Measurements from ENCODE around the gene OR2AT4.
"Not testable (repeated sequence)": the region's sequence is repeated elsewhere in the genome, so short reads cannot be mapped to it uniquely, and the experiment has no call there.

DNA sequence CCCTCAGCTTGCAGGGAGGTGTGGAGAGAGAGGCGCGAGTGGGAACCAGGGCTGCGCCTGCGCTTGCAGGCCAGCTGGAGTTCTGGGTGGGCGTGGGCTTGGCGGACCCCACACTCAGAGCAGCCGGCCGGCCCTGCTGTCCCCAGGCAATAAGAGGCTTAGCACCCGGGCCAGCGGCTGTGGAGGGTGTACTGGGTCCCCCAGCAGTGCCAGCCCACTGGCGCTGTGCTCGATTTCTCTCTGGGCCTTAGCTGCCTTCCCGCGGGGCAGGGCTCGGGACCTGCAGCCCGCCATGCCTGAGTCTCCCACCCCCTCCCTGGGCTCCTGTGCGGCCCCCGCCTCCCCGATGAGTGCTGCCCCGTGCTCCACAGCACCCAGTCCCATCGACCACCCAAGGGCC, 1.5 kb upstream of the OR2AT4 start:
- TF ChIP-seq, protein P1, sequence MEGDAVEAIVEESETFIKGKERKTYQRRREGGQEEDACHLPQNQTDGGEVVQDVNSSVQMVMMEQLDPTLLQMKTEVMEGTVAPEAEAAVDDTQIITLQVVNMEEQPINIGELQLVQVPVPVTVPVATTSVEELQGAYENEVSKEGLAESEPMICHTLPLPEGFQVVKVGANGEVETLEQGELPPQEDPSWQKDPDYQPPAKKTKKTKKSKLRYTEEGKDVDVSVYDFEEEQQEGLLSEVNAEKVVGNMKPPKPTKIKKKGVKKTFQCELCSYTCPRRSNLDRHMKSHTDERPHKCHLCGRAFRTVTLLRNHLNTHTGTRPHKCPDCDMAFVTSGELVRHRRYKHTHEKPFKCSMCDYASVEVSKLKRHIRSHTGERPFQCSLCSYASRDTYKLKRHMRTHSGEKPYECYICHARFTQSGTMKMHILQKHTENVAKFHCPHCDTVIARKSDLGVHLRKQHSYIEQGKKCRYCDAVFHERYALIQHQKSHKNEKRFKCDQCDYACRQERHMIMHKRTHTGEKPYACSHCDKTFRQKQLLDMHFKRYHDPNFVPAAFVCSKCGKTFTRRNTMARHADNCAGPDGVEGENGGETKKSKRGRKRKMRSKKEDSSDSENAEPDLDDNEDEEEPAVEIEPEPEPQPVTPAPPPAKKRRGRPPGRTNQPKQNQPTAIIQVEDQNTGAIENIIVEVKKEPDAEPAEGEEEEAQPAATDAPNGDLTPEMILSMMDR (conservative IDR thresholded peaks at IDR 0.05; ENCODE audit: low read length), result not testable (repeated sequence)
- not testable (repeated sequence) for TF ChIP-seq EZH2phosphoT487 (IDR thresholded peaks at IDR 0.05; ENCODE audit: borderline replicate concordance)

All from Loucy (cell line).